Skeletal muscle cell (primary cell): ENCODE data around the gene CSF3R.

Experiments used
- DNase-seq: peaks from one replicate; pipeline ENCODE4 v3.0.0-alpha.2; 2010; ENCODE audit warnings: low read depth
- H3K4me3 ChIP-seq: 2 replicates; pipeline ENCODE4 v1.5.1; 2011; ENCODE audit warnings: low read depth, mild to moderate bottlenecking, control low read depth, low read length, moderate library complexity

The CSF3R gene

GRCh38 chr1:36482724-36483388 is at the start of gene CSF3R:
Gene CSF3R, minus strand, starts transcription at chr1:36482913. Its CDS starts 3,417 bp downstream, at chr1:36479496.
- no peak within 1 kb of the TSS for H3K4me3 ChIP-seq

GRCh38 chr1:36531833-36532232 is 49.1 kb upstream of the CSF3R start:
- no peak overlapping the region for H3K4me3 ChIP-seq
- no peak for DNase-seq

More at GRCh38 chr1:36482724-36483388, at the start of gene CSF3R:
- DNase-seq = no peak

GRCh38 chr1:36530791-36531190 is 48.1 kb upstream of the CSF3R start:
- no peak overlapping the region for H3K4me3 ChIP-seq
- no peak for DNase-seq

- H3K4me3 ChIP-seq = no peak overlapping the region
- no peak for DNase-seq
These were observed 47.5 kb upstream of the CSF3R start for GRCh38 chr1:36530261-36530660.

GRCh38 chr1:36529769-36530260 is 47.1 kb upstream of the CSF3R start:
- H3K4me3 ChIP-seq = no peak overlapping the region
- no peak for DNase-seq

- DNase-seq = no peak
- no peak overlapping the region for H3K4me3 ChIP-seq
These were observed 45.9 kb upstream of the CSF3R start for GRCh38 chr1:36528361-36529349.

GRCh38 chr1:36525166-36525565 is 42.5 kb upstream of the CSF3R start:
- no peak overlapping the region for H3K4me3 ChIP-seq
- no peak for DNase-seq

GRCh38 chr1:36524359-36525062 is 41.8 kb upstream of the CSF3R start:
- no peak for DNase-seq
- no peak overlapping the region for H3K4me3 ChIP-seq

GRCh38 chr1:36523850-36524249 is 41.1 kb upstream of the CSF3R start:
- DNase-seq = no peak
- no peak overlapping the region for H3K4me3 ChIP-seq

- H3K4me3 ChIP-seq = no peak overlapping the region
- DNase-seq = no peak
These were observed 40.5 kb upstream of the CSF3R start for GRCh38 chr1:36523230-36523495.

- no peak for DNase-seq
- no peak overlapping the region for H3K4me3 ChIP-seq
These were observed 39.9 kb upstream of the CSF3R start for GRCh38 chr1:36522461-36523229.

- H3K4me3 ChIP-seq = no peak overlapping the region
- DNase-seq = no peak
These were observed 39.3 kb upstream of the CSF3R start for GRCh38 chr1:36522021-36522420.

- H3K4me3 ChIP-seq = no peak overlapping the region
- no peak for DNase-seq
These were observed 38.2 kb upstream of the CSF3R start for GRCh38 chr1:36520771-36521420.

GRCh38 chr1:36520056-36520455 is 37.3 kb upstream of the CSF3R start:
- no peak overlapping the region for H3K4me3 ChIP-seq
- DNase-seq = no peak

GRCh38 chr1:36517011-36517771 is 34.5 kb upstream of the CSF3R start:
- DNase-seq = no peak
- no peak overlapping the region for H3K4me3 ChIP-seq

GRCh38 chr1:36516372-36517010 is 33.8 kb upstream of the CSF3R start:
- H3K4me3 ChIP-seq = no peak overlapping the region
- DNase-seq = peak; percentile 15

- H3K4me3 ChIP-seq = no peak overlapping the region
- DNase-seq = no peak
These were observed 32.8 kb upstream of the CSF3R start for GRCh38 chr1:36515315-36516138.
